ENCODE measurements around the gene PCBD1. TPM values are rescaled to one million over a fixed set of nuclear protein-coding genes. Genes with fewer than 3 reads are reported as not detected.

PCBD1 gene
- total and polyA plus RNA-seq, 2 donors (not counting 1 experiment from before 2014, with no cell fraction given): 6.7 to 14.1 TPM

- Histone ChIP-seq H3K27me3 (replicated peaks in 1 of 4; ENCODE audit: control extremely low read depth in 1 of 4, control insufficient read depth in 3 of 4, insufficient read depth in 4 of 4, low read length in 3 of 4) (no peaks in the 10 kb centered on the region), H3K4me2 (replicated peaks; ENCODE audit: low read depth, low read length, poor library complexity, severe bottlenecking) (no peak overlapping the region), H3K4me3 (ENCODE audit: control extremely low read depth in 1 of 5, extremely low read depth in 1 of 5, insufficient read depth in 1 of 5, low read depth in 2 of 5, low read length in 4 of 5) (no peak overlapping the region), H3K36me3 (replicated peaks in 1 of 2; ENCODE audit: control extremely low read depth in 1 of 2, control insufficient read depth in 1 of 2, extremely low read depth in 1 of 2, insufficient read depth in 2 of 2, low read length in 1 of 2) (peaks cover 3 to 4% of the 10 kb centered on the region in 2 experiments), H3K9me3 (ENCODE audit: control extremely low read depth in 1 of 3, control insufficient read depth in 2 of 3, insufficient read depth in 1 of 3, low read length in 2 of 3) (peaks cover 0 to 5% (median 4%) of the 10 kb centered on the region in 3 donors), H3K79me2 (ENCODE audit: control insufficient read depth, insufficient read depth, low read length) (peaks cover 54% of the 10 kb centered on the region), H2AFZ (ENCODE audit: insufficient read depth, low read depth, low read length, poor library complexity, severe bottlenecking) (no peak overlapping the region), H3K9ac (ENCODE audit: low read length) (no peak overlapping the region), H4K20me1 (ENCODE audit: control insufficient read depth, insufficient read depth, low read length, poor library complexity, severe bottlenecking) (peaks cover 32% of the 10 kb centered on the region), H3K27ac (ENCODE audit: low read length in 2 of 2) (no peak overlapping the region), H3K4me1 (ENCODE audit: control insufficient read depth in 2 of 2, insufficient read depth in 2 of 2, low read length in 2 of 2) (no peaks in the 10 kb centered on the region)
- TF ChIP-seq, protein P1, sequence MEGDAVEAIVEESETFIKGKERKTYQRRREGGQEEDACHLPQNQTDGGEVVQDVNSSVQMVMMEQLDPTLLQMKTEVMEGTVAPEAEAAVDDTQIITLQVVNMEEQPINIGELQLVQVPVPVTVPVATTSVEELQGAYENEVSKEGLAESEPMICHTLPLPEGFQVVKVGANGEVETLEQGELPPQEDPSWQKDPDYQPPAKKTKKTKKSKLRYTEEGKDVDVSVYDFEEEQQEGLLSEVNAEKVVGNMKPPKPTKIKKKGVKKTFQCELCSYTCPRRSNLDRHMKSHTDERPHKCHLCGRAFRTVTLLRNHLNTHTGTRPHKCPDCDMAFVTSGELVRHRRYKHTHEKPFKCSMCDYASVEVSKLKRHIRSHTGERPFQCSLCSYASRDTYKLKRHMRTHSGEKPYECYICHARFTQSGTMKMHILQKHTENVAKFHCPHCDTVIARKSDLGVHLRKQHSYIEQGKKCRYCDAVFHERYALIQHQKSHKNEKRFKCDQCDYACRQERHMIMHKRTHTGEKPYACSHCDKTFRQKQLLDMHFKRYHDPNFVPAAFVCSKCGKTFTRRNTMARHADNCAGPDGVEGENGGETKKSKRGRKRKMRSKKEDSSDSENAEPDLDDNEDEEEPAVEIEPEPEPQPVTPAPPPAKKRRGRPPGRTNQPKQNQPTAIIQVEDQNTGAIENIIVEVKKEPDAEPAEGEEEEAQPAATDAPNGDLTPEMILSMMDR (IDR thresholded peaks at IDR 0.05): no peak
- TF ChIP-seq EZH2 (IDR thresholded peaks at IDR 0.05; ENCODE audit: borderline replicate concordance, insufficient read depth, low read depth, low read length, poor library complexity, severe bottlenecking): no peak
- Mint-ChIP-seq H3K4me3 (no peak overlapping the region), H3K4me1 (peaks cover 10% of the 10 kb centered on the region), H3K27ac (no peak overlapping the region), H3K27me3 (no peaks in the 10 kb centered on the region), H3K9me3 (ENCODE audit: insufficient read depth) (no peaks in the 10 kb centered on the region)
- no peak for ATAC-seq (ENCODE audit: low read depth)
- ChIA-PET CTCF (no interaction called here), POLR2A (no interaction called here)
- WGBS (ENCODE audit: insufficient coverage): no CpG with 5 or more reads among the region's 2 CpGs
- intact Hi-C loops (cut with micrococcal nuclease): no loop called here
- no peak for DNase-seq
Observed at GRCh38 chr10:70836319-70836718, 52.0 kb downstream of the PCBD1 start.

- CTCF ChIA-PET: interaction anchor here (0.5 kb wide), 1 partner anchor 49 kb away, joined by 4 read pairs; no protein-coding TSS in a partner anchor
- H3K9me3 ChIP-seq (ENCODE audit: control extremely low read depth in 1 of 3, control insufficient read depth in 2 of 3, insufficient read depth in 1 of 3, low read length in 2 of 3): peaks cover 0 to 5% (median 4%) of the 10 kb centered on the region in 3 donors
- H3K9me3 Mint-ChIP-seq (ENCODE audit: insufficient read depth): no peaks in the 10 kb centered on the region
- peaks cover 5% of the 10 kb centered on the region for H3K4me1 Mint-ChIP-seq
- H3K27ac Mint-ChIP-seq: no peak overlapping the region
- peaks cover 55% of the 10 kb centered on the region for H3K79me2 ChIP-seq (ENCODE audit: control insufficient read depth, insufficient read depth, low read length)
- H3K27me3 ChIP-seq (replicated peaks in 1 of 4; ENCODE audit: control extremely low read depth in 1 of 4, control insufficient read depth in 3 of 4, insufficient read depth in 4 of 4, low read length in 3 of 4): no peaks in the 10 kb centered on the region
- peaks cover 26% of the 10 kb centered on the region for H4K20me1 ChIP-seq (ENCODE audit: control insufficient read depth, insufficient read depth, low read length, poor library complexity, severe bottlenecking)
- no peak overlapping the region for H3K4me3 Mint-ChIP-seq
- no peak overlapping the region for H2AFZ ChIP-seq (ENCODE audit: insufficient read depth, low read depth, low read length, poor library complexity, severe bottlenecking)
- H3K4me1 ChIP-seq (ENCODE audit: control insufficient read depth in 2 of 2, insufficient read depth in 2 of 2, low read length in 2 of 2): no peaks in the 10 kb centered on the region
- POLR2A ChIA-PET: no interaction called here
- H3K27ac ChIP-seq (ENCODE audit: low read length in 2 of 2): no peak overlapping the region
- TF ChIP-seq, protein P1 (IDR thresholded peaks at IDR 0.05): no peak
- TF ChIP-seq EZH2 (IDR thresholded peaks at IDR 0.05; ENCODE audit: borderline replicate concordance, insufficient read depth, low read depth, low read length, poor library complexity, severe bottlenecking): no peak
- WGBS (ENCODE audit: insufficient coverage): 95% methylated on average over 5 of the region's 7 CpGs
- DNase-seq: no peak
- no peak for ATAC-seq (ENCODE audit: low read depth)
- no peaks in the 10 kb centered on the region for H3K27me3 Mint-ChIP-seq
- H3K9ac ChIP-seq (ENCODE audit: low read length): no peak overlapping the region
- H3K4me3 ChIP-seq (ENCODE audit: control extremely low read depth in 1 of 5, extremely low read depth in 1 of 5, insufficient read depth in 1 of 5, low read depth in 2 of 5, low read length in 4 of 5): no peak overlapping the region
- intact Hi-C loops (cut with micrococcal nuclease): no loop called here
- H3K36me3 ChIP-seq (replicated peaks in 1 of 2; ENCODE audit: control extremely low read depth in 1 of 2, control insufficient read depth in 1 of 2, extremely low read depth in 1 of 2, insufficient read depth in 2 of 2, low read length in 1 of 2): peaks cover 3 to 11% of the 10 kb centered on the region in 2 experiments
- H3K4me2 ChIP-seq (replicated peaks; ENCODE audit: low read depth, low read length, poor library complexity, severe bottlenecking): no peak overlapping the region
Observed at GRCh38 chr10:70834441-70835151, 53.8 kb downstream of the PCBD1 start.
